Keratinocyte (primary cell): ENCODE data around the gene GALR3. TPM values are rescaled to one million over a fixed set of nuclear protein-coding genes. Genes with fewer than 3 reads are reported as not detected.

Experiments used
- DNase-seq: peaks from one replicate; pipeline ENCODE4 v3.0.0-alpha.2; 2011; ENCODE audit warnings: low read depth, missing footprints, low spot score
- FAIRE-seq: peaks from 2 replicates; lab custom pipeline; 2011; peaks lifted over from hg19 to GRCh38; lab: Jason Lieb, UNC
- H2AFZ ChIP-seq: 2 replicates; pipeline ENCODE4 v1.6.0; 2012; ENCODE audit warnings: low read length, control low read depth, inconsistent platforms; ENCODE audit not compliant: control insufficient read depth
- H3K27ac ChIP-seq: 2 replicates; pipeline ENCODE4 v1.5.1; 2011; ENCODE audit warnings: low read length; ENCODE audit not compliant: control insufficient read depth, insufficient read depth
- H3K27me3 ChIP-seq: 3 replicates; pipeline ENCODE4 v1.6.0; 2011; ENCODE audit warnings: low read length; ENCODE audit not compliant: control insufficient read depth, insufficient read depth; ENCODE audit errors: extremely low read depth
- H3K36me3 ChIP-seq, 2 experiments: 2 replicates in 1 of 2; 3 replicates in 1 of 2; pipeline ENCODE4 v1.5.1; 2011; ENCODE audit warnings: low read length in 2 of 2, mild to moderate bottlenecking in 1 of 2; ENCODE audit not compliant: control insufficient read depth in 2 of 2, insufficient read depth in 2 of 2; ENCODE audit errors: extremely low read depth in 1 of 2
- H3K4me1 ChIP-seq: 3 replicates; pipeline ENCODE4 v1.5.1; 2011; ENCODE audit warnings: low read length; ENCODE audit not compliant: control insufficient read depth, insufficient read depth; ENCODE audit errors: extremely low read depth
- H3K4me2 ChIP-seq: 3 replicates; pipeline ENCODE4 v1.6.0; 2011; ENCODE audit warnings: low read depth, low read length; ENCODE audit not compliant: control insufficient read depth, insufficient read depth; ENCODE audit errors: extremely low read depth
- H3K4me3 ChIP-seq, 3 experiments: fragments of 200-600 bp in 1 of 3; sonication (generic) in 1 of 3; 2 replicates in 2 of 3; 3 replicates in 1 of 3; pipeline ENCODE4 v1.5.1; 2011 to 2016; ENCODE audit warnings: low read length in 3 of 3, mild to moderate bottlenecking in 3 of 3, control low read depth in 2 of 3, inconsistent platforms in 1 of 3, low read depth in 1 of 3, mixed read lengths in 1 of 3, mixed run types in 1 of 3, moderate library complexity in 1 of 3; ENCODE audit not compliant: control insufficient read depth in 2 of 3, insufficient read depth in 2 of 3; ENCODE audit errors: extremely low read depth in 1 of 3
- H3K79me2 ChIP-seq: 2 replicates; pipeline ENCODE4 v1.6.0; 2012; ENCODE audit warnings: low read length; ENCODE audit not compliant: control insufficient read depth, insufficient read depth
- H3K9ac ChIP-seq: 3 replicates; pipeline ENCODE4 v1.6.0; 2011; ENCODE audit warnings: low read length; ENCODE audit not compliant: control insufficient read depth, insufficient read depth; ENCODE audit errors: extremely low read depth
- H3K9me1 ChIP-seq: 3 replicates; pipeline ENCODE4 v1.6.0; 2011; ENCODE audit warnings: low read length; ENCODE audit not compliant: control insufficient read depth, insufficient read depth; ENCODE audit errors: extremely low read depth
- H3K9me3 ChIP-seq: 2 replicates; pipeline ENCODE4 v1.5.1; 2012; ENCODE audit warnings: low read depth, low read length; ENCODE audit not compliant: control insufficient read depth
- H4K20me1 ChIP-seq: 3 replicates; pipeline ENCODE4 v1.6.0; 2011; ENCODE audit warnings: low read length; ENCODE audit not compliant: control insufficient read depth, insufficient read depth; ENCODE audit errors: extremely low read depth
- EZH2 ChIP-seq: IDR thresholded peaks from one replicate; pipeline ENCODE4 v1.6.1; 2012; ENCODE audit warnings: inconsistent platforms, mild to moderate bottlenecking, low read length, moderate library complexity
- dilution Hi-C: fragments of 300-500 bp; cut with MboI; formaldehyde crosslinking; loops from one replicate; pipeline ENCODE4 v1.7.0; 2020; ENCODE audit warnings: low sequenced_read_pairs; ENCODE audit not compliant: extremely low pct_ligation_motif_present
- polyA plus RNA-seq, 5 experiments: library from polyadenylated mRNA; depleted of rRNA in 3 of 5; stranded (reverse) in 3 of 5; stranded (forward) in 1 of 5; unstranded in 1 of 5; fragments of >200 nt; gene quantifications; 1 replicate in 1 of 5; 2 replicates in 3 of 5; 3 replicates in 1 of 5; pipeline versions ENCODE4 v1.2.1 to v1.2.3, GENCODE V29; 2011 to 2012; ENCODE audit warnings: missing spikeins in 2 of 5, low read depth in 1 of 5, low replicate concordance in 1 of 5
- TF ChIP-seq, protein P1 (sequence below), 3 experiments: IDR thresholded peaks in 1 of 3; conservative IDR thresholded peaks in 1 of 3; optimal IDR thresholded peaks in 1 of 3; 2 replicates in 2 of 3; 3 replicates in 1 of 3; pipeline versions ENCODE3 to v1.5.1; 2011; ENCODE audit warnings: low read length in 3 of 3, mild to moderate bottlenecking in 3 of 3, moderate library complexity in 2 of 3, control low read depth in 1 of 3, inconsistent platforms in 1 of 3; ENCODE audit not compliant: insufficient read depth in 2 of 3; ENCODE audit errors: extremely low read depth in 1 of 3

The GALR3 gene
- polyA plus RNA-seq, 1 donor (not counting 4 experiments of a cell fraction or from before 2014, with no cell fraction given): not detected

DNA sequence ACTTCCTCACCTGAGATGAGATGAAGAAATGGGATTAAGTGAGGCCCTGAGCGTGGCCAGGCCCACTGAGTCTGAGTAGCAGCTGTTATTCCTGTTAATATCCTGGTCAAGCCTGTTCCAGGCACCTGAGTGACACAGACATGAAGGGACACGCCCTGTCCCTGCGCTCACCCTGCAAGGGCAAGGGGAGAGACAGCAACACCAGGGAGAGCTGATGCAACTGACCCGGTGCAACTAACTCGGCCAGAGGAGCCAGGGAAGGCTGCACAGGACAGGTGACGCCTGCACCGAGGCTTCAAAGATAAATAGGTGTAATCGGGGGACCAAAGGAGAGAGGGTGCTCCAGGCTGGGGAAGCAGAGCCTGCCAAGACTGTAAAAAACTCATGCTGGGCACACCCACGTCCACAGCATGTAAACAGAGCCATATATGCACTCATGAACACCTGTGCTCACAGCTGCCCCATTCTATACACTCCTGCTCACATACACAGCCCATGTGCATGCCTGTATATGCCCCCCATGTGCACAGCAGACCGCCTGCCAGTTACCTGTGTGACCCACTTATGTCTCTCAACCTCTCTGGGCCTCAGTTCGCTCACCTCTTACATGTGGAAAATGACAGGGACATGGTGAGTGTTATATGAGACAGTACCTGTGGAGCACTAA is 38.2 kb upstream of the GALR3 start:
- Histone ChIP-seq H3K27me3 (no peaks in the 10 kb centered on the region), H3K4me3 (no peak overlapping the region), H3K4me1 (peaks cover 10% of the 10 kb centered on the region), H3K79me2 (no peaks in the 10 kb centered on the region), H2AFZ (no peak overlapping the region), H3K27ac (no peak overlapping the region), H3K4me2 (peak overlapping the region; percentile 41), H3K9me1 (no peaks in the 10 kb centered on the region), H3K9me3 (no peaks in the 10 kb centered on the region), H3K36me3 (no peaks in the 10 kb centered on the region), H3K9ac (no peak overlapping the region), H4K20me1 (no peaks in the 10 kb centered on the region)
- dilution Hi-C loops: no loop called here
- no peak for TF ChIP-seq EZH2
- TF ChIP-seq, protein P1, sequence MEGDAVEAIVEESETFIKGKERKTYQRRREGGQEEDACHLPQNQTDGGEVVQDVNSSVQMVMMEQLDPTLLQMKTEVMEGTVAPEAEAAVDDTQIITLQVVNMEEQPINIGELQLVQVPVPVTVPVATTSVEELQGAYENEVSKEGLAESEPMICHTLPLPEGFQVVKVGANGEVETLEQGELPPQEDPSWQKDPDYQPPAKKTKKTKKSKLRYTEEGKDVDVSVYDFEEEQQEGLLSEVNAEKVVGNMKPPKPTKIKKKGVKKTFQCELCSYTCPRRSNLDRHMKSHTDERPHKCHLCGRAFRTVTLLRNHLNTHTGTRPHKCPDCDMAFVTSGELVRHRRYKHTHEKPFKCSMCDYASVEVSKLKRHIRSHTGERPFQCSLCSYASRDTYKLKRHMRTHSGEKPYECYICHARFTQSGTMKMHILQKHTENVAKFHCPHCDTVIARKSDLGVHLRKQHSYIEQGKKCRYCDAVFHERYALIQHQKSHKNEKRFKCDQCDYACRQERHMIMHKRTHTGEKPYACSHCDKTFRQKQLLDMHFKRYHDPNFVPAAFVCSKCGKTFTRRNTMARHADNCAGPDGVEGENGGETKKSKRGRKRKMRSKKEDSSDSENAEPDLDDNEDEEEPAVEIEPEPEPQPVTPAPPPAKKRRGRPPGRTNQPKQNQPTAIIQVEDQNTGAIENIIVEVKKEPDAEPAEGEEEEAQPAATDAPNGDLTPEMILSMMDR (optimal IDR thresholded peaks at IDR 0.05 in 1 of 3, IDR thresholded peaks at IDR 0.05 in 1 of 3, conservative IDR thresholded peaks at IDR 0.05 in 1 of 3; ENCODE audit: extremely low read depth in 1 of 3, insufficient read depth in 2 of 3, low read length in 3 of 3): no peak
- FAIRE-seq (no peak), DNase-seq (no peak)

DNA sequence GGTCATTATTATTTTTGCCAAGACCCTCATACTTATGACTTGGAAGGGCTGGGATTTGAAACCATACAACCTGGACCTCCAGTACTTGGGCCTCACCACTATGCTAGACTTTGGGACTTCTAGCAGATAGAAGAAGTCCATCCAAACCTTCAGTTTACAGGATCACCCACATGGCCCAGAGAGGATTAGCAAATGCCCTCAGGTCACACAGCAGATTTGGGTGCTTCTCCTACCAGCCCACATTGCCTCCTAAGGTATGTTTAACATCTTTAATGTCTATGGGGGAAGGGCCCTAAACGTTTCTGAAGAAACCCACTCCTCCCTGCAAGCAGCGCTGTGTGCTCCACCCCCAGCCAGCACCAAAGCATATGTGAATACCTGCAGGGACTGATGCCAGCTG is 32.9 kb upstream of the GALR3 start:
- Histone ChIP-seq H3K4me3 (no peak overlapping the region), H3K79me2 (no peaks in the 10 kb centered on the region), H3K9me3 (no peaks in the 10 kb centered on the region), H3K4me1 (peaks cover 2% of the 10 kb centered on the region), H3K36me3 (no peaks in the 10 kb centered on the region), H4K20me1 (no peaks in the 10 kb centered on the region), H3K9me1 (no peaks in the 10 kb centered on the region), H3K27ac (no peak overlapping the region), H2AFZ (no peak overlapping the region), H3K4me2 (no peak overlapping the region), H3K9ac (no peak overlapping the region), H3K27me3 (no peaks in the 10 kb centered on the region)
- dilution Hi-C loops: no loop called here
- DNase-seq (no peak), FAIRE-seq (no peak)
- TF ChIP-seq, protein P1 (optimal IDR thresholded peaks at IDR 0.05 in 1 of 3, IDR thresholded peaks at IDR 0.05 in 1 of 3, conservative IDR thresholded peaks at IDR 0.05 in 1 of 3; ENCODE audit: extremely low read depth in 1 of 3, insufficient read depth in 2 of 3, low read length in 3 of 3): no peak
- no peak for TF ChIP-seq EZH2
